GM18507 (cell line): Measurements from ENCODE around the gene TLL2.

Experiments used
- DNase-seq: peaks from one replicate; pipeline ENCODE4 v3.0.0; 2011; ENCODE audit warnings: low read depth; ENCODE audit not compliant: insufficient read length; ENCODE audit errors: extremely low spot score
- FAIRE-seq: peaks from 2 replicates; lab custom pipeline; 2011; peaks lifted over from hg19 to GRCh38; lab: Jason Lieb, UNC

TLL2 gene

GRCh38 chr10:96408201-96408600 is 105.5 kb downstream of the TLL2 start:
- no peak for FAIRE-seq
- DNase-seq, result no peak

DNA sequence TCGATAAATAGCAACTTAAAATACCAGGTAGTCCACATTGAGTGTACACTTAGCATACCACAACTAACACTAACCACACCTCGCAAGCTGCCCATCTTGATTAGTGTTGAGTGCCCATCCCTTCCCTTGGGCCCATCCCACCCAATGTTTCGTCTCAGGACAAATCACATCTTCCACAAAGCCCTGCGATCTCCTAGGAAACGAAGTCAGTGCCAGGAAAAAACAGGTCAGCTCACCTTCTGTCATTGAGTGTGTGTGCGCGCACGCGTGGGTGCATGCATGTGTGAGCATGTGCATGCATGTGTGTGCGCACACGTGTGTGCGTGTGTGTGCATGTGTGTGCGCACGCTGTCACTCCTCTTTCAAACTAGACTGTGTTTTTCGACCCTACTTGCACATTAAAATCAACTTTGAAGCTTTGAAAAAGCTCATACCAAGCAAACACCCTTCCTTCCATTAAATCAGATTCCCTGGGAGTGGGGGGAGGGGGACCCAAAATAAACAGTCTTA is 106.1 kb downstream of the TLL2 start:
- DNase-seq, result no peak
- FAIRE-seq, result no peak

DNA sequence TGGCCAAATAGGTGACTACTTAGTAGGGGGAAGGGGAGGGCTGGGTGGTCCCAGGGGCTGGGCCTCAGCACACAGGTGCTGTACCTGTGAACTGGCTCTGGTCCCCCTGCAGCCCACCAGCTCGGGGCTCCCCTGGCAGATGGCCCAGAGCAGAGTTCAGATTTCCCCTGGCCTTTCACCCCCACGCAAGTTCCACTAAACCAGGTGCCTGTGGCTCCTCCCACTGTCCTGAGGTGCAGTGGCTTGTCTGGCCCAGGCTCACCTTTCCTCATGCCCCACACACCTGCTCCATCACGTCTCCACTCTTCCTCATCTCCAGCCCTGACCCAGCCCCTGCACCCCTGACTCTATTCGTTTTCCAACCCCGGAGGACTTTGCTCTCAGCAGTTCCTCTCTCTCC is 107.6 kb downstream of the TLL2 start:
- FAIRE-seq (no peak), DNase-seq (no peak)

GRCh38 chr10:96402417-96403305 is 111.1 kb downstream of the TLL2 start:
- no peak for DNase-seq
- no peak for FAIRE-seq

- FAIRE-seq, result no peak
- no peak for DNase-seq
Measured at GRCh38 chr10:96401036-96401435, 112.7 kb downstream of the TLL2 start.

DNA sequence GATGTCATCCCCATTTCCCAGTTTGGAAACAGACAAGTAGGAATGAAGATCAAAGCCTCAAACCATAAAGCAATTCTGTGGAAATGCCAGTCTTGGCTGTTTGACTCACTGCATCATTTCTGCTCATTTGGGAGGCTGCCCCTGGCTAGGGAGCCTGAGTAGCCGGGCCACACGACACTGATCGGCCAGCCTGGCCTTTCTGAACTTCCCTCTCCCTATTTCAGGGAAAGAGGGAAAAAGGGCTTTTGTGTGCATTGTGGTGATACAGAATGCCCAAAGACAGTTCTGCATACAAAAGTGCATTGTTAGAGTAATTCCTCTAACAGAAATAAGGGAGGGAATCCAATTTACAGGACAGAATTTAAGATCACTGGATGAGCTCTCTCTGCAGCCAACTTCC is 113.3 kb downstream of the TLL2 start:
- FAIRE-seq (no peak), DNase-seq (no peak)

- no peak for DNase-seq
- no peak for FAIRE-seq
Measured at GRCh38 chr10:96397902-96398301, 115.8 kb downstream of the TLL2 start.

GRCh38 chr10:96395931-96396877 is 117.5 kb downstream of the TLL2 start:
- peak; percentile 68 for DNase-seq
- peak; percentile 81 for FAIRE-seq

DNA sequence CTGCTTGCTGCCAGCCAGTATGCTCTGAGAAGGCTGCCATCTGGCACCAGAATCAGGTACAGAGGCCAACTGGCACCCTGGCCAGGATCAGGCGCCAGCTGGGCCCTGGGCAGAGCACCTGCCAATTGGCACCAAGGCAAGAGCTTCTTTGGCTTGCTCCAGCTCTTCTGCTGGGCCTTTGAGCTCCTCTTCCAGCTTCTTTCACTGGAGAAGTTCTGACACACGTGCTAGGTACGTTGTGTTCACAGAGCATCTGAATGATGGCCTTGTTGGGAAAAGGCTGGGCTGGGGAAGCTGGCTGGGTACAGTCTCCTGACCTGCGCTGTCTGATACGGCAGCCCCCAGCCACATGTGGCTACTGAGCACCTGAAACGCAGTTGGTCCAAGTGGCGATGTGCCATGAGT is 123.3 kb downstream of the TLL2 start:
- FAIRE-seq, result no peak
- DNase-seq, result no peak

DNA sequence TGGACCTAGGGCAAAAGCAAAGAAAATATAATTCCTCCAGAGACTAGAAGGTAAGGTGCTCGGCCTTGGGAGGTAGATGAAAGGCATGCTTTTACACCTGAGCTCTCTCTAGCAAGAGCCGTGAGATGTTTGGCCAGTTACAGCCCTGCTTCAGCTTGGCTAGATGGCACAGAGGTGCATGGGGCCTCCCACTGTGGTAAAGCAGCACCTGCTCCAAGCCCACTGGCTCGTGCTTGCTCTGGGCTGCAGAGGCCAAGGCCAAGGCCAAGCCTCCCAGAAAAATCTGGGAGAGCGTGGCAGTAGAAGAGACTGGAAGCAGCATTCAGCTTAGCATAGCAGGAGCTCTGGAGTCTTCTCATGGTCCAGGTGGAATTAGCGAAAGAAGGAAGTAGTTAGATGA is 123.9 kb downstream of the TLL2 start:
- FAIRE-seq, result no peak
- DNase-seq, result no peak

- FAIRE-seq (no peak), DNase-seq (no peak)
Measured at GRCh38 chr10:96387601-96388000, 126.1 kb downstream of the TLL2 start.

DNA sequence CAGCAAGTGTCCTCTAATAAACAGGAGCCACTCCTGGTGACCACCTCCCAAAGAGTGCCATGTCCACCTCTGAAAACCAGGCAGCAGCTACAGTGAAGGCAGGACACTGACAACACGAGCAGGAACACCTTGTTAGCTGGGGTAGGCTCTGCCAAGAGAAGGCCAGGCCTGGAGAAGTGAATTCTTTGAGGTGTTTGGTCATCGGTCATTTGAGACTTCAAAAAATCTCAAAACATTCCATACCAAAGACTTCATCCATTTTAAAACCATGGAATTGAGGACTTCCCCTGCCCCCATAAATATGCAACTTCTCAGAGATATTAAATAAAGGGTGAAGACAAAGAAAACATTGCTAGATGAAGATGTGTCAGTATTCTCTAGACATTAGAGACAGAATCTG is 126.6 kb downstream of the TLL2 start:
- FAIRE-seq, result no peak

DNA sequence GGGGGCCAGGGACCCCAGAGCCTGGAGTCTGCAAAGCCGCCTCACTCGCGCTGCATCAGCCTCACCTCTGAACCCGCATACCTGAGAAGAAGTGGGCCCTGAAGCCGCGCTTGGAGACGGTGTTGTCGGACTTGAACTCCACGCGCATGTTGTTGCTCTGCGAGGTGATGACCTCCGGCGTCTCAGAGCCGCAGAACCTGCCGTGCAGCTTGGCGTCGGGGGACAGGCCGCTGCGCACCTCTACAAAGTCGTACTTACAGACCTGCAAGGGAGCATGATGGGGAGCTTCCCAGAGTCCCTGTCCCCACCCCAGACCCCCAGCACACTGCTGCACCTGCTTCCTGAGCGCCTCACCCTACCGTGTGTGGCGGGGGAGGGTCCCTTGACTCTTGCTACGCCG is 129.2 kb downstream of the TLL2 start:
- DNase-seq, result no peak
- no peak for FAIRE-seq

More for the DNA sequence above, 126.6 kb downstream of the TLL2 start:
- DNase-seq, result no peak

- DNase-seq (no peak), FAIRE-seq (no peak)
Measured at GRCh38 chr10:96380821-96381220, 132.9 kb downstream of the TLL2 start.

GRCh38 chr10:96379758-96380157 is 134.0 kb downstream of the TLL2 start:
- DNase-seq, result no peak
- FAIRE-seq, result no peak

DNA sequence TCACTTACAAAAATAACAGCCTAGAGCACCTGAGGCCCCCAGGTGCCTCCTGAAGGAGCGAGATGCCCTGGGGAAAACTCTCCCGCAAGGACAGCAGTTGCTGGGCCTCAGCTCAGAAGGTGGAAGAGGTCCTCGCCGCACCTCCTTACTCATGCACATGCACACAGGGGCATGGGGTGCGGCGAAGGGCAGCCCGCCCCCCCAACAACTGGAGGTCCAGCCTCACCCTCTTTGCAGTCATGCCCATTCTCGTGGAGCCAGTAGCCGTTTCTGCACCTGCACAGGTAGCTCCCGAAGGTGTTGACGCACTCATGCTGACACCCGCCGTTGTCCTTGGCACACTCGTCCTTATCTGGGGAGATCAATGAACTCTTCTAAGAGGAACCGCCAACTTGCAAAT is 135.0 kb downstream of the TLL2 start:
- FAIRE-seq (no peak), DNase-seq (no peak)

DNA sequence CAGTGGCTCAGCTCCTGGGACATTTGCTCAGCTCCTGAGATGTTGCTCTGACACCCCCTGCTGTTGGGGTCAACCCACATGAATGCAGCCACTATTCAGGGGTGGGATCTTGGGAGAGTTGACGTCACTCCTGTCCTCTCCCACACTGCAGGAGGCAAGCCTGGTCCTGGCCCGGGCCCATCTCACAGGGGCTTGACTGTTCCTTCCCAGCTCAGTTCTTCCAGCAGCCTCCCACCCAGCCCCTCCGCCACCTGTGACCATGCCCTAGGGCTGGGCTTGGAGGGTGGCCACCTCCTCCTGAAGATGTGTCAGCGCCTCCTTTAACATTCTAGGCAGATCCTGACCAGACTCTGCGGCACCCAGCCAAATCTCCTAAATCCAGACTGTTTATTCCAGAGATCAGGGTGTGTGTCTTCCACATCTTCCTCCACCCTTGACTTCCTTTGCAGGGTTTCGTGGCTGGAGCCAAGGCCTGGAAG is 135.9 kb downstream of the TLL2 start:
- DNase-seq (no peak), FAIRE-seq (no peak)

GRCh38 chr10:96376483-96376882 is 137.2 kb downstream of the TLL2 start:
- DNase-seq, result peak; percentile 36
- FAIRE-seq, result peak; percentile 70

- DNase-seq (peak; percentile 77), FAIRE-seq (peak; percentile 94)
Measured at GRCh38 chr10:96374985-96375830, 138.5 kb downstream of the TLL2 start.
